HepG2 (cell line): ENCODE results near the gene MINAR2. TPM values are rescaled to one million over a fixed set of nuclear protein-coding genes. Genes with fewer than 3 reads are reported as not detected.

ENCODE experiments used
- ATAC-seq: fragments of 200-7000 bp; cut with Tn5 transposase; 3 replicates; pipeline ENCODE4 v1.9.1; 2020; ENCODE audit warnings: mild to moderate bottlenecking, moderate library complexity
- BruUV-seq: library from RNA; stranded (reverse); fragments of 400-500 nt; replicated peaks from 2 replicates; lab custom pipeline; 2021; lab: Mats Ljungman, UMichigan
- CTCF ChIA-PET: fragments of 300-600 bp; formaldehyde crosslinking; extraction: SDS; loops from one replicate; lab custom pipeline; 2021; ENCODE audit warnings: low total read pairs, inconsistent platforms, low intra/inter-chr PET ratio; lab: Yijun Ruan, JAX
- POLR2A ChIA-PET: fragments of 350-600 bp; sonication (Branson Sonifier 250); formaldehyde crosslinking; loops from one replicate; lab custom pipeline; 2020; ENCODE audit warnings: antibody characterized with exemption, inconsistent platforms; lab: Yijun Ruan, JAX
- DNase-seq: peaks from one replicate; pipeline ENCODE4 v3.0.0-alpha.2; 2015; ENCODE audit warnings: low spot score
- FAIRE-seq: peaks from 3 replicates; lab custom pipeline; 2011; peaks lifted over from hg19 to GRCh38; lab: Jason Lieb, UNC
- H2AFZ ChIP-seq: one replicate; pipeline ENCODE4 v1.6.1; 2011; ENCODE audit warnings: low read length, inconsistent platforms
- H3K27ac ChIP-seq: fragments of 300-600 bp; 3 replicates; pipeline ENCODE4 v1.8.0; 2011; ENCODE audit warnings: mixed run types, mild to moderate bottlenecking, mixed read lengths, low read length, inconsistent platforms; ENCODE audit not compliant: insufficient read depth; ENCODE audit errors: extremely low read length
- H3K27me3 ChIP-seq, 2 experiments: fragments of 200-600 bp in 1 of 2; 2 replicates in 1 of 2; 3 replicates in 1 of 2; pipeline versions ENCODE4 v1.6.0 to v1.8.0; 2011; ENCODE audit warnings: low read length in 2 of 2, mild to moderate bottlenecking in 2 of 2, moderate library complexity in 2 of 2, inconsistent platforms in 1 of 2; ENCODE audit not compliant: insufficient read depth in 2 of 2, control insufficient read depth in 1 of 2
- H3K36me3 ChIP-seq, 2 experiments: fragments of 200-600 bp in 1 of 2; replicated peaks in 1 of 2; 2 replicates in 1 of 2; 3 replicates in 1 of 2; pipeline versions ENCODE4 v1.5.1 to v1.8.0; 2011; ENCODE audit warnings: low read length in 2 of 2, inconsistent platforms in 1 of 2; ENCODE audit not compliant: insufficient read depth in 2 of 2, control insufficient read depth in 1 of 2
- H3K4me1 ChIP-seq: 2 replicates; pipeline ENCODE4 v1.5.1; 2012; ENCODE audit warnings: low read length, inconsistent platforms; ENCODE audit not compliant: insufficient read depth
- H3K4me2 ChIP-seq: 2 replicates; pipeline ENCODE4 v1.6.0; 2011; ENCODE audit warnings: low read depth, low read length, inconsistent platforms
- H3K4me3 ChIP-seq, 3 experiments: fragments of 200-600 bp in 1 of 3; sonication (generic), shearing (Covaris generic) in 1 of 3; replicated peaks in 1 of 3; 2 replicates each; pipeline ENCODE4 v1.5.1; 2011 to 2016; ENCODE audit warnings: low read length in 3 of 3, inconsistent platforms in 2 of 3, low read depth in 2 of 3, mild to moderate bottlenecking in 2 of 3, control low read depth in 1 of 3, mixed read lengths in 1 of 3; ENCODE audit not compliant: insufficient read depth in 1 of 3
- H3K79me2 ChIP-seq: one replicate; pipeline ENCODE4 v1.6.1; 2011; ENCODE audit warnings: low read length, inconsistent platforms; ENCODE audit not compliant: insufficient read depth
- H3K9ac ChIP-seq: 2 replicates; pipeline ENCODE4 v1.6.0; 2011; ENCODE audit warnings: mild to moderate bottlenecking, low read depth, low read length, inconsistent platforms; ENCODE audit not compliant: insufficient read depth
- H3K9me3 ChIP-seq: 2 replicates; pipeline ENCODE4 v1.5.1; 2012; ENCODE audit warnings: mild to moderate bottlenecking, low read length
- H4K20me1 ChIP-seq: 2 replicates; pipeline ENCODE4 v1.6.0; 2011; ENCODE audit warnings: inconsistent platforms, mild to moderate bottlenecking, low read length, moderate library complexity; ENCODE audit not compliant: insufficient read depth
- E2F2 ChIP-seq: sonication (generic); formaldehyde crosslinking; IDR thresholded peaks from 2 replicates; pipeline ENCODE4 v1.4.0; 2020; ENCODE audit warnings: missing genetic modification reagents, borderline replicate concordance
- KDM1A ChIP-seq: IDR thresholded peaks from 2 replicates; pipeline ENCODE4 v1.6.1; 2016; ENCODE audit warnings: missing compliant biosample characterization
- RBM22 ChIP-seq: fragments of 200-400 bp; formaldehyde crosslinking; optimal IDR thresholded peaks from 2 replicates; pipeline ENCODE3; 2017; ENCODE audit warnings: mild to moderate bottlenecking, low read length, moderate library complexity
- ZNF296 ChIP-seq: sonication (generic); formaldehyde crosslinking; conservative IDR thresholded peaks from 2 replicates; pipeline ENCODE4 v1.5.0; 2020; ENCODE audit warnings: mild to moderate bottlenecking, missing genetic modification reagents
- ZNF574 ChIP-seq: sonication (generic); formaldehyde crosslinking; IDR thresholded peaks from 2 replicates; pipeline ENCODE4 v1.4.0; 2020; ENCODE audit warnings: missing genetic modification reagents
- ZNF746 ChIP-seq: sonication (generic); formaldehyde crosslinking; IDR thresholded peaks from 2 replicates; pipeline ENCODE4 v1.8.0; 2022; ENCODE audit warnings: mild to moderate bottlenecking, missing genetic modification reagents
- ZNF781 ChIP-seq: sonication (generic); formaldehyde crosslinking; IDR thresholded peaks from 2 replicates; pipeline ENCODE4 v1.5.1; 2020; ENCODE audit warnings: borderline replicate concordance, mild to moderate bottlenecking, missing genetic modification reagents; ENCODE audit errors: not compliant biosample characterization
- ZSCAN20 ChIP-seq: sonication (generic); formaldehyde crosslinking; IDR thresholded peaks from 2 replicates; pipeline ENCODE4 v1.4.0; 2020; ENCODE audit warnings: missing genetic modification reagents, mild to moderate bottlenecking, borderline replicate concordance
- in situ Hi-C: cut with HindIII; loops from 2 replicates; pipeline ENCODE4 v1.10.0; 2017; ENCODE audit warnings: low pct_unique_long_range_greater_than_20kb; ENCODE audit not compliant: extremely low pct_ligation_motif_present
- intact Hi-C: fragments of 100-400 bp; cut with micrococcal nuclease; formaldehyde crosslinking; loops from one replicate; pipeline ENCODE4 v1.10.0; 2022; ENCODE audit not compliant: unreplicated experiment
- polyA plus RNA-seq, 8 experiments: library from polyadenylated mRNA; depleted of rRNA in 3 of 8; stranded (reverse) in 7 of 8; unstranded in 1 of 8; fragments of >200 nt; fragmentation: Illumina TruSeq in 4 of 8; extraction: Trizol in 4 of 8; gene quantifications; 2 replicates each; pipeline versions ENCODE4 v1.2.1 to v1.2.3, GENCODE V29; 2011 to 2016; ENCODE audit warnings: low read depth in 4 of 8, missing spikeins in 1 of 8, mixed read lengths in 1 of 8; ENCODE audit not compliant: insufficient read depth in 1 of 8
- total RNA-seq, 5 experiments: library from RNA; depleted of rRNA; stranded (reverse); fragments of >200 nt; fragmentation: Illumina TruSeq; extraction: Trizol; gene quantifications; 2 replicates each; pipeline ENCODE4 v1.2.3, GENCODE V29; 2016; ENCODE audit warnings: low read depth in 1 of 5

The MINAR2 gene
- total and polyA plus RNA-seq, 2 of the 13 experiments (the other 11 are each of a cell fraction or from before 2014, with no cell fraction given): not detected

- H3K4me3 ChIP-seq: no peak overlapping the region
- no peaks in the 10 kb centered on the region for H3K27me3 ChIP-seq
- CTCF ChIA-PET: no interaction called here
- no peaks in the 10 kb centered on the region for H3K79me2 ChIP-seq
- ATAC-seq (no peak), FAIRE-seq (no peak)
- no peak for TF ChIP-seq KDM1A (CRISPR knock-in tag)
- TF ChIP-seq ZNF296 (CRISPR knock-in tag): no peak
- TF ChIP-seq ZNF746: no peak
- no peak for TF ChIP-seq RBM22
- TF ChIP-seq ZSCAN20 (CRISPR knock-in tag): no peak
- no peak for TF ChIP-seq ZNF574 (CRISPR knock-in tag)
- no peak for TF ChIP-seq E2F2 (CRISPR knock-in tag)
- no peak for TF ChIP-seq ZNF781 (CRISPR knock-in tag)
- TF ChIP-seq, all 625 proteins: peak for 0
- no TSS peak for BruUV-seq
- Histone ChIP-seq H3K4me1 (no peaks in the 10 kb centered on the region), H3K9ac (no peak overlapping the region), H2AFZ (no peak overlapping the region), H3K27ac (no peak overlapping the region), H3K4me2 (no peak overlapping the region), H4K20me1 (no peaks in the 10 kb centered on the region), H3K36me3 (no peaks in the 10 kb centered on the region), H3K9me3 (no peaks in the 10 kb centered on the region)
- no peak for DNase-seq
- in situ Hi-C loops: no loop called here
- intact Hi-C loops: no loop called here
- POLR2A ChIA-PET: no interaction called here
Observed at GRCh38 chr5:129698661-129699060, 49.2 kb upstream of the MINAR2 start.
